Measurements from ENCODE around the gene COA6.
"Not testable (repeated sequence)": the region's sequence is repeated elsewhere in the genome, so short reads cannot be mapped to it uniquely, and the experiment has no call there.

Gene COA6

DNA sequence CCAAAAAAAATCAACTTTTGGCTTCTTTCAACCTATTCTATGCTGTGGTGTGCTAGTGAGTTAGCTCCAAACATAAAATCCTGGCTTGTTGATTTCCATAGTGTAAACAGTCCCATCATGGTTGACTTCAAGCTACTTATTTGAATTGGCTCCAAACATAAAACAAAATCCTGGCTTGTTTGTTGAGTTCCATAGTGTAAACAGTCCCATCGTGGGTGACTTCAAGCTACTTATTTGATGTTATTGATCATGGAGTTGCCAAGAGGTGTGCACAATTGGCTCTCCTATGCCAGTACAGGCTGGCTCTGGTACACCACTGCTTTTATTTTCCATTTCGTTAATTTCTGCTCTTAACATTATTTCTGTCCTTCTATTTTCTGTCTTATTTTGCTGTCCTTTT, 1.8 kb upstream of the COA6 start:
- no peak for DNase-seq

DNA sequence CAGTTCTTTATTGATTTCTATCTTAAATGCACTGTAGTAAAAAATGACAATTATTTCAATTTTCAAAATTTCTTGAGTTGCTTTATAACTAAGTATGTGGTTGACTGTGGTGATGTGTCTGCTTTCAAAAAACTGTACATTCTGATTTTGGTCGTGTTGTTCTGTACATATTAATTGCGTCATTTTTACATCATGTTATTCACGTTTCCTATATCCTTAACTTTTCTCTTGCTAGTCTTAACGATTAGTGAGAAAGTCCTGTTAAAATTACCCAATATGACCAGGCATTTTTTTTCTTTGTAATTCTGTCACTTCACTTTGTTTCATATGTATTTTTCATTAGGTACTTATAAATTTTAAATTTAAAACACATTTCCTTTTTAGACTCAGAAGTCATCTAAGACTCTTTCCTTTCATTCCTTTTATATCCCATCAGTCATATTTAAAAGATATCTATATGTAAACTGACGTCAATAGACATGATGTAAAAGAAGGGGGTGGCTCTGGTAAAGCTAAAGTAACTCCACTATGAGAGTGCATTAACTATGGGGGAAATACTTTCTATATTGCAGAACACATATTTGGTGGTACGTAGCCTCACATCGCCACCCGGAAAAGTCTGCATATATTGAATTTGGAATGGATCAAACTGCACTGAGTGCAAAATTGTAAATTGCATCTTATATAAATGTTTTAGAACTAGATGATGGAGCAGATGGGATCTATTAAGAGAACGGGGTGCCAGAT, 1.1 kb upstream of the COA6 start:
- DNase-seq: peak; percentile 8

DNA sequence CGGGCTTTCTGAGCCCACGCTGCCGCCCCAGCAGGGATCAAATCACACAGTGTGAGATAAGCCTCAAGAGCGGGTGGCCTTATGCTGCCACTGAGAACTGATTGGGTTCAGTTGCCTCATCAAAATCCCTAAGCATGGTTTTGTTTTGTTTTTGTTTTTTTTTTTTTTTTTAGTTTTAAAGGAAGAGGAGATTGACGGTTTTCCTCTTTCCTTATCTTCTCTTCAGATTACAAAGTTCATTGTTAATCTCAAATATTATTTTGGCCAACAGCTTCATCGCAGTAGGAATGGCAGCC, 651 bp downstream of the COA6 start:
- DNase-seq: no peak

DNA sequence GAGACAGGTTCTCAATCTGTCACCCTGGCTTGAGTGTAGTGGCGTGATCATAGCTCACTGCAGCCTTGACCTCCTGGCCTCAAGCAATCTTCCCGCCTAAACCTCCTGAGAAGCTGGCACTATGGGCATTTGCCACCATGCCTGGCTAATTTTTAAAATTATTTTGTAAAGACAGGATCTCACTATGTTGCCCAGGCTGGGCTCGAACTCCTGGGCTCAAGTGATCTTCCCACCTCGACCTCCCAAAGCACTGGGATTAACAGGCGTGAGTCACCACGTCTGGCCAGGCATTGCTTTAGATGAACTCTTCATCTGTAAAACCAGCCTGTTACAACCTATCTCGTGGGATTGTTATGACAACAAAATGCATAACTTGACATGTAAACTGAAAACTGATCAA, 2.4 kb downstream of the COA6 start:
- DNase-seq: no peak

DNA sequence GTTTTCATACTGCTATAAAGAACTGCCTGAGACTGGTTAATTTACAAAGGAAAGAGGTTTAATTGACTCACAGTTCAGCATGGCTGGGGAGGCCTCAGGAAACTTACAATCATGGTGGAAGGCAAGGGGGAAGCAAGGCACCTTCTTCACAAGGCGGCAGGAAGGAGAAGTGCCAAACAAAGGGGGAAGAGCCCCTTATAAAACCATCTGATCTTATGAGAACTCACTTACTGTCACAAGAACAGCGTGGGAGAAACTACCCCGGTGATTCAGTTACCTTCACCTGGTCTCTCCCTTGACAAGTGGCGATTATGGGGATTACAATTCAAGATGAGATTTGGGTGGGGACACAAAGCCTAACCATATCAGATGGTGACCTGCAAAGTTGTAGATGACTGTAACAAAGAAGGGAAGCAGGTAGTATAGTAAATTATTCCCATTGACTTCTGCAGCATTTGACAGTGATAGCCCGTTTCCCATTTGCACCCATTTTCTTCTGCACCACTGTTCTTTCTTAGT, 6.4 kb downstream of the COA6 start:
- not testable (repeated sequence) for DNase-seq

DNA sequence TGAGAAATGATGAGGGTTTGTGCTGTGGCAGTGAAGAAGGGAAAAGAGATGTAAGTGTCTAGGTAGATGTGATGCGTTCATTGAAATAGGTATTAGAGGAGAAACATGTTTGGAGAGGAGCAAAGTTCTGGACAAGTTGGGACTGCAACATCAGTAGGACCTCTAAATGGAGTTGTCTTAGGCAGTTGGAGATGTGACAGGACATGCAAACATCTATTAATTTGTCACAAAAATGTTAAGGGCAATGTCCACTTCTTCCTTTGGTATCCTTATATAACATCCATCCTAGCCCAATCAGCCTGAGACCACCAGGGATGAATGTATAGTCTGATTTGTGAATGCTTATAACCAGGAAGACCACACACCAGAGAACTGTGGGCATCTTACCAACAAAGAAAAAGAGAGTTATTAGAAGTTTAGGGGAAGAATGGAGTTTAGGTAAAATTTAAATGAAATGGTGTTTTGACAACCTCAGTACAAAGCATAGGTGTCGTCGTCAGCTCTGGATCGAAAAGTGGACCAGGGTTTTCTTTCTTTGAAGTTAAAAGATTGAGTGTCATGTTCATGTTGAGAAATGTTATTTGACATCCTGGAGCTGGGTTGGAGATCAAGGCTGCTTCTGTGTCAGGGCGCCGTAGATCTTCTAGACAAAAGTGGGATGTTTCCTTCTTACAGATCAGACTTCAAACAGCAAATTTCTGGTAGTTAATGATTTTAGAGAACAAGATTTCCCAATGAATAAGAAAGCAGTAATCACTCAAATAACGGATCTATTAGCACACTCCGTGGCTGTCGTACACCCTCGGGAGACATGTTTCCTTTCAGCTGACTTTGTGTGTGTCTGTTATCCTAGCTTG, 8.7 kb downstream of the COA6 start:
- no peak for DNase-seq

DNA sequence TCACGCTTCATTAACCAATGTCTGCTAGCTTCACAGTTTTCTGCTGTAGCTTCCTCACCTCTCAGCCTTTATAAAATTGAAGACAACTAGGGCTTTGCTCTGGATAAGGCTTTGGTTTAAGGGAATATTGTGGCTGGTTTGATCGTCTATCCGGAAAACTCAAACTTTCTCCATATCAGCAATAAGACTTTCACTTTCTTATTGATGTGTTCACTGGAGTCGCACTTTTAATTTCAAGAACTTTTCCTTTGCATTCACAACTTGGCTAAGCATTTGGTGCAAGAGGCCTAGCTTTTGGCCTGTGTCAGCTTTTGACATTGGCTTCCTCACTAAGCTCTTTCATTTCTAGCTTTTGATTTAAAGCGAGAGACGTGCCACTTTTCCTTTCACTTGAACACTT, 12.9 kb downstream of the COA6 start:
- DNase-seq: no peak

DNA sequence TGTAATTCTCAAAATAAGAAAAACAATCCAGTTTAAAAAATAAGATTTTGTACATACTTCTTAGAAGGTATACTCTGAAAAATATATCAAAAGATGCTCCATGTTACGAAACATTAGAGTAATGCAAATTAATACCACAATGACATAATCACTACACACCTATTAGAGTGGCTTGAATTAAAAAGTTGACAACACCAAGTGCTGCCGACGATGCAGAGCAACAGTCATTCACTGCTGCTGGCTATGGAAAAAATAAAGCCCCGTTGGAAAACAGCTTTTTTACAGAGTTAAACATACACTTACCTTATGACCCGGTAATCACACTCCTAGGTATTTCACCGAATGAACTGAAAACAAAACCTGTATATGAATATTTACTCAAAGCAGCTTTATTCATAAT, 14.8 kb downstream of the COA6 start:
- DNase-seq: no peak

DNA sequence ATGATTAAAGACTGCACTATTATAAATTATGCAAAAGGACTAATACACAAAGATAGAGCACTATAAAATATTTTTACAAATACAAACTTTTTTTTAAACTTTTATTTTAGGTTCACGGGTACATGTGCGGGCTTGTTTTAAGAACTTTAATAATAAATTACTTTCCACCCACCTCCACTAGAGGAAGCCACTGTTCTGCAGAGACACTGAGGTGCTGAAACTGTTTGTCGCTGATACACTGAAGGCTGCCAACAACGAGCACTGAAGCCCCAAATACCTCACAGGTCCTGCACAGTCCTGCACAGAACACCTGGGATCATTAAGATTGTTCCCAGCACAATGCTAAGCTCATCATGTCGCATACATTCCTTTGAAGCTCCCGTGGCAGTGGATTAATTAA, 19.9 kb downstream of the COA6 start:
- no peak for DNase-seq

DNA sequence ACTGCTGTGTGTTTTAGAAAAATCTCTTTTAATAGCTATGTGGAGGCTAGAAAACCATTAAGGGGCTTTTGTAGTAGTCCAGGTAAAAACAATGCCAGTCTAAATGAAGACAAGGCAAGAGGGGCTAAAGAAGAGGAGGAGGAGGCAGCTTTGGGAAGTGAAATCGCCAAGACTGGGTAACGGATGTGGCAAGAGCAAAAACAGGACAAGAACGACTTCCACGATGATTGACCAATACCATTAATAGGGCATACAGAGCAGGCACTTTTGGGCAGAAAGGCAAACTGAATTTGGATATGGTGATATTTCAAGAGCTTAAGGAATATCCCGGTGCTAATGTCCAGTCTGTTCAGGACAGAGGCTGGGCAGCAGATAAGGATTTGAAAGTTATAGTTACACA, 22.0 kb downstream of the COA6 start:
- DNase-seq: no peak

DNA sequence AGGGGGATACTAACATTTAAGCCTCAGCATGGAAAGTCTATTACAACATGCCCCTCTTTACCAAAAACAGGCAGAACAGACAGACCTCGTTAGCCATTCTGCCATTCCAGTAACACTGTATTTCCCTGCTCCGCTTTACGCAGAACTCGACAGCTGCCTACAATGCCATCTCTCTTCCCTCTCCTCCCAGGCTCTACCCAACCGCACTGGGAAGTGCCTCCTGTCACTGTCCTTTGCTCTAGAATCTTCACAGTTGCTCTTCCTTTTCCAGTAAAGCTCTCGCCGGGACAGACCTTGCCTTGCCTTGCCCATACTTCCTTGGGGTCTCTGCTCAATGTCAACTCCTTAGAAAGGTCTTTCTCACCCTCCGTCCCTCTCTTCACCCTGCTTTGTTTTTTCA, 22.8 kb downstream of the COA6 start:
- DNase-seq: no peak

DNA sequence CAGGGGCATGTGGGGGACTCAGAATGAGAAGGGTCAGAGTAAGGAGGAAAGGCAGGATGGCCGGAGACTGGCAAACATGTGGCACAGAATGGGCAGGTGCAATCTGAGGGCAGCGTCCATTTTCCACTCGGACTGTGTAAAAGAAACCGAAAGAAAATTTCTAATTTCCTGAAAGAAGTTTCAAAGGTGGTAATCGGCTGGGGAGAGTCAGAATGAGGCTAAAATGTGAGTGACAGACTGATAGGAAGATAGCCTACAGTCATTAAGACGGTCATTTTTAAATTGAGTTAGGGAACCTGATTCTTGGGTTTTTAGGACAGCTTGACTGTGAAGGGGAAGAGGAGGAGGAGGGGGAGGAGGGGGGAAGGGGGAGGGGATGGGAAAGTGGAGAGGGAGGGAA, 23.6 kb downstream of the COA6 start:
- DNase-seq: no peak

DNA sequence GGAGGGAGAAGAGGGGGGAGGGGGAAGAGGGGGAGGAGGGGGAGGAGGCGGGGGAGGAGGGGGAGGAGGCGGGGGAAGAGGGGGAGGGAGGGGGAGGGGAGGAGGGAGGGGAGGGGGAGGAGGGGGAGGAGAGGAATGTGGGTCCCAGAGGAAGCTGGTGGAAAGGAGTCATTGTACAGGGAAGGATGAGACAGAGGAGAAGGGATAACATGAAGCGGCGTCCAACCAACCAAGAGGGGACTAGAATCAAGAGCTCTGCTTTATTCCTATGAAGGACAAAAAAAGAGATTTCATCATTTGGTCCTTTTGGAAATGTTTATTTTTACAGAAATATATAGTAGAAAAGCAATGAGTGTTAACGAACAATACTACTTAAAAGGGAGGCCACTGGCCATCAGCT, 24.5 kb downstream of the COA6 start:
- no peak for DNase-seq

DNA sequence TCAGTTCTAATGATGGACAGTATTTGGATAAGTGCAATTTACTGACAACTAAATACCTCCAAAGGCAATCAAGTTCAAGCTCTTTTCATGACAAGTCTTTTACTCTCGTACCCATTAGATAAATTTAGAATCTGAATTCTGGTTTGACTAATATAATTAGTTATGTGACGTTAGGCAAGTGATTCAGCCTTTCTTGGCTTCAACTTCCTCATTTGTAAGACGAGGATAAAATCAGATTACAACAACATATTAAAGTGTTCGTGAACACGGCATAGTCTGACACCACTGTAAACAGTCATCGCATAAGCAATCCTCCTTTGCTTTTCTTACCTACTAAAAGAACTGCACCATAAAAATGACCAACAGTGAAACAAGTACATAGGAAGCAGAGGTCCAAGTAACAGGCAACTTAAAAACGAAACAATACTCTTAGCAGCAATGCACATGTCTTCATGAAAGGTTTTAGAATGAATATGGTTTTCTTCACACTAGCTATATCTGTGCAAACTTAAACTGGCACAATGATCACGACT, 25.7 kb downstream of the COA6 start:
- peak; percentile 26 for DNase-seq

DNA sequence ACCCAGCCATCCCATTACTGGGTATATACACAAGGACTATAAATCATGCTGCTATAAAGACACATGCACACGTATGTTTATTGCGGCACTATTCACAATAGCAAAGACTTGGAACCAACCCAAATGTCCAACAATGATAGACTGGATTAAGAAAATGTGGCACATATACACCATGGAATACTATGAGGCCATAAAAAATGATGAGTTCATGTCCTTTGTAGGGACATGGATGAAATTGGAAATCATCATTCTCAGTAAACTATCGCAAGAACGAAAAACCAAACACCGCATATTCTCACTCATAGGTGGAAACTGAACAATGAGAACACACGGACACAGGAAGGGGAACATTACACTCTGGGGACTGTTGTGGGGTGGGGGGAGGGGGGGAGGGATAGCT, 26.3 kb downstream of the COA6 start:
- not testable (repeated sequence) for DNase-seq

DNA sequence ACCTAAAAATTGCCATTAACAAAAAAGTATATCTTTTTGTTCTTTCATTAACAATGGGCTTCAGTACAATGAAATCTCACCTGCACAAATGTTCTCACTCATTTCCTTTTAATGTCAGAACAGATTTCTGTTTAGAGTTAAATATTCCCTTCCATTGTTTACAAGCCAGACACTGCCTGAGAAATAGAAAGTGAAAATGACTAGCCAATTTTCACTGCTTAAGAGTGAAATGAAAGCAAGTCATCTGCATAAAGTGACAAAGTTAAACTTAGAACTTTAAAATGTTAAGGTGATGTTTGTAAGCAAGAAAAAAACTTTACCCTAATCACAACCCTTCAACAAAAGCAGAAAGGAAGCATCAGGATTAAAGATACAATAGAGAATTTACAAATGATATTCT, 27.5 kb downstream of the COA6 start:
- DNase-seq: no peak

DNA sequence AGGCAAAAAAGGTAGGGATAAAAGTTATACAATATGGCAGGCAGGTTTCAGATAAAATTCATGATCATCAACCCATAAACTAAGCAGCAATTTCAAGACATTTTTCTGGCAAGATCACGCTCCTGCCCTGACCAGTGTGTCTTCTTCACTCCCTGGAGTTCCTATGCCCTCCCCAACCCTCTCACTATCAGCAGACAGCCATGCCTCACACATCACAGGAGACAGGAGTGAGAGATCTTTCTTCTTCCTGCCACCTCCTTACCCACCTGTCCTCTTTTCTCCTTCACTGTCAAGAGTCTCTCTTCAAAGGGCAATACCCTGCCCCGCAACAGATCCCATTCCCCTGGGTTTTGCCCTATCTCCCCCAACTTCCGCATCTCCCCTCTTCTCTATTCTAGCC, 28.4 kb downstream of the COA6 start:
- DNase-seq: no peak

DNA sequence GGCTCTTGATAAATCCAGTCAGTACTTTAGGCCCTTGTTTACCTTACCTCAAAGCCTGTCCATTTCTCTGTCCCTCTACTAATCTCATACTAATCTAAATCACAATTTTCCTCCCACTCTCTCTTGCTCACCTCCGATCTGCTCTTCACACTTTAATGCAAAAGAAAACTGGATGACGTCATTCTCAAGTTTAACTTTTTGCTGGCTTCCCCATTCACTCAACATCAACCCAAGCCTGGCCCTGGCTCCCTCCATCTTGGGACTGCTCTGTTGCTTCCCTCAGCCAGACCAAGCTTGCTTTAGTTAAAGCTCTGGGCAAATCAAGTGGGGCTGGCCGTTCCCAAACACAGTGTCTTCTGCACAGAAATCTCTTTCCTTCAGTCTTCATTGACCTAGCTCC, 29.7 kb downstream of the COA6 start:
- DNase-seq: no peak

DNA sequence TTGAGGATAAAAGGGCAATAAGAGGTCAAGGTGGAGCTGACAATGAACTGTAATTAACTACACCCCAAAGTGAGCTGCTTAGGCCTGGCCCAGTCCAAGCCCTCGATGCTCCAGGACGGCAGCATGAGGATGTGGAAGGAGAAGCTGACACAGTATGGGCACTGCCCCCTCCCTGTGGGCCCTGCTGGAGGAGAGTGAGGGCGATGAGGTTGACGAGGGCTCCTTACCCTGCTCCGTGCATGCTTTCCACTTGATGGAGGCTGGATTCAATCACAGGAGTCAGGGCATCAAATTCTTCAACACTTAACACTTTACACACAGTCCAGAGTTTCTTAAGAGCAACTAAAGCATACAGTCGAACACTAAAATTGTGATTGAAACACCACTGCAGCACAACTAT, 32.4 kb downstream of the COA6 start:
- no peak for DNase-seq

DNA sequence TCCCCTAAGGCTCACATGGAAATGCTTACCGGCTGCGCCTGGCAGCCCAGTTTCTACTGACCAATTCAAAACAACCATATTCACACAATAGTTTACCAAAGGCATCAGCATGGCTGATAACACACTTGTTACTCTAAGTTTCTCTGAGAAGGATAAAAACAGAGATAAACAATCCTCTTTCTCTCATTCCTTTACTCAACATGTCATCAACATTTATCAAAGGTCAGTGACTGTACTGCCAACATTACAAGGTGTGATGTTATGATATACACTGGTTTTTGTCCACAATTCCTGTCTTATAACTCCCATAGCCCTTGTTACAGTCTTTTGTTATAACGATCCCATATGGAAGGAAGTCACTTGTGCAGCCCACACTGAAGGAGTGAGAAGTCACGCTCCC, 33.6 kb downstream of the COA6 start:
- no peak for DNase-seq

DNA sequence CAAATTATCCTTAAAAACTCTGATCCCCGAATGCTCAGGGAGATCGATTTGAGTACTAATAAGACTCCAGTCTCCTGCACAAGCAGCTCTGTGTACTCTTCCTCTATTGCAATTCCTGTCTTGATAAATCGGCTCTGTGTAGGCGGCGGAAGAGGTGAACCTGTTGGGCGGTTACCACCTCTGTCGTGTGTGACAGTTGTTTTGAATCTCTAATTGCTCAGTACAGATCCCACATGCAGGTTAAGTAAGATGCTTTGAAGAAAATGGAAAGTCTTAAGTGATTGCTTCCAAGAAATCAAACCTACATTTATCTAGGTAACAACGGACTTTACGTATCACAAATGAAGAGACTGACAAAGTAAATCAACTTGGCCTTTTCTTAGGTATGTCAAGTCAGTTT, 35.5 kb downstream of the COA6 start:
- DNase-seq: no peak

DNA sequence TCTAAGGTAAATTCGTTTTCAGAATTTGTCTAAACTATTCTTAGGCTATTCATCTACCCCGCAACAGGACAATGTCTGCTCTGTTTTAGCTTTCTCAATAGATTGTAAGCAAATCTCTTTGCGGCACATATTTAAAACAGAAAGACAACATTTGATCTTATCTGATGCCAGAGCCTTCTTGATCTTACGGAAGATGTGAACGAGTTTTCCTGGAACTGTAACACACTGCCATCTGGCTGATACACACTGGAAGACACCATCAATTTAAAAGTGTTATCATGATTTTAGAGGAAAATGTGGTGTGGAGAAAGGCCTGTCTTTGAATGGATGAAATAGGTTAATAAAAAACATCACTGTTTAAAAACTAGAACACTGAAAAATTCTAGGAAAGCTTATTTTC, 36.1 kb downstream of the COA6 start:
- DNase-seq: no peak

DNA sequence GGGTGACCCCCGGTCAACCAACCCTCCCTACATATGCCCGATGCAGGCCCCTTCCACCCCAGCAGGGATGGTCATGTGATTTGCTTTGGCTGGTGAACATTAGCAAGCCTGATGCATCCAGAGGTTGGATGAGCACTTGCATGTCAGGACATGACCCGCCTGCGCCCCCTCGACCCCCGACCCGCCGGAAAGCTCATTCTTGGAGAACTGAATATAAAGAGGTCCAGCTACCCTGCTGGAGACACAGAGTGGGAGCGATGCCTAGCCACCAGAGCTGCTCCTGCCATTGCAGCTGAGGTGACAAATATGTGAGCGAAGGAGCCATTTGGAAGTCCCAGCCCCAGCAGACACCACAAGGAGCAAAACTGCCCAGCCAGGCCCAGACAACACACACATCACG, 39.6 kb downstream of the COA6 start:
- no peak for DNase-seq

DNA sequence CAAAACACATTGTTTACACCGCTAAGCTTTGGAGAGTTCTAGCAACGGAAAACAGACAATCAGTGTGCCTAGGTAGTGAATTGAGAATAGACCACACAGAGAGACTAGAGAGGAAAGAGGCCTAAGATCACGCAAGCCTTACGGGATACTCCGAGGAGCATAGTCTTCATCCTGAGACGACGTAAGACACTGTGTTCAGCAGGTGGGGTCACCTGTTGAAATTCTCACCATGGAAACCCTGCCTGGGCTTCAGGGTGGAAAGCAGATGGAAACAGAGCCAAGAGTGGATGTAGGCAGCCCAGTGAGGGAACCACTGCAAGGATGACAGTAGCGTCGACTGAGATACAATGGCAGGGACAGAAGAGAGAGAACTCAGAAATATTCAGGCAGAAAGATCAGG, 40.2 kb downstream of the COA6 start:
- DNase-seq: no peak
